MCF 10A (cell line): ENCODE measurements around the gene FSD1L. TPM values are rescaled to one million over a fixed set of nuclear protein-coding genes. Genes with fewer than 3 reads are reported as not detected.

Experiments used
- BruUV-seq: library from RNA; stranded (reverse); fragments of 400-500 nt; replicated peaks from 2 replicates; lab custom pipeline; 2021; lab: Mats Ljungman, UMichigan
- CTCF ChIA-PET: fragments of 300-600 bp; sonication (Branson Sonifier 250); formaldehyde crosslinking; extraction: SDS; loops from one replicate; lab custom pipeline; 2021; ENCODE audit warnings: antibody characterized with exemption, inconsistent platforms; lab: Yijun Ruan, JAX
- POLR2A ChIA-PET: fragments of 300-600, 350-650 bp; sonication (Branson Sonifier 250); formaldehyde crosslinking; extraction: SDS; loops from one replicate; lab custom pipeline; 2020; ENCODE audit warnings: antibody characterized with exemption, inconsistent platforms; lab: Yijun Ruan, JAX
- DNase-seq: peaks from one replicate; pipeline ENCODE4 v3.0.0-alpha.2; 2018; ENCODE audit not compliant: unreplicated experiment
- H3K27ac Mint-ChIP-seq: one replicate; pipeline ENCODE4 v1.8.0; 2022; ENCODE audit warnings: mild to moderate bottlenecking, low read depth, mixed read lengths; ENCODE audit not compliant: unreplicated experiment
- H3K27me3 Mint-ChIP-seq: one replicate; pipeline ENCODE4 v1.8.0; 2022; ENCODE audit warnings: mixed read lengths; ENCODE audit not compliant: insufficient read depth, unreplicated experiment
- H3K36me3 Mint-ChIP-seq: one replicate; pipeline ENCODE4 v1.8.0; 2022; ENCODE audit warnings: mild to moderate bottlenecking, moderate library complexity, mixed read lengths; ENCODE audit not compliant: insufficient read depth, unreplicated experiment
- H3K4me1 Mint-ChIP-seq: one replicate; pipeline ENCODE4 v1.8.0; 2022; ENCODE audit warnings: mixed read lengths; ENCODE audit not compliant: insufficient read depth, unreplicated experiment
- H3K4me3 Mint-ChIP-seq: one replicate; pipeline ENCODE4 v1.8.0; 2022; ENCODE audit warnings: mild to moderate bottlenecking, moderate library complexity, mixed read lengths; ENCODE audit not compliant: unreplicated experiment
- H3K9me3 Mint-ChIP-seq: one replicate; pipeline ENCODE4 v1.8.0; 2022; ENCODE audit warnings: mixed read lengths; ENCODE audit not compliant: unreplicated experiment
- CTCF ChIP-seq: fragments of 200-600 bp; IDR thresholded peaks from one replicate; pipeline ENCODE4 v1.8.0; 2022; ENCODE audit warnings: antibody characterized with exemption, mild to moderate bottlenecking; ENCODE audit not compliant: unreplicated experiment
- intact Hi-C: fragments of 100-400 bp; cut with micrococcal nuclease; formaldehyde crosslinking; loops from 2 replicates; pipeline ENCODE4 v1.14.1; 2022
- total RNA-seq: library from RNA; stranded (reverse); gene quantifications from 2 replicates; pipeline ENCODE4 v1.2.3, GENCODE V29; 2022

FSD1L gene
- total RNA-seq, 1 experiment from 2014 or later, result 7.2 TPM

DNA sequence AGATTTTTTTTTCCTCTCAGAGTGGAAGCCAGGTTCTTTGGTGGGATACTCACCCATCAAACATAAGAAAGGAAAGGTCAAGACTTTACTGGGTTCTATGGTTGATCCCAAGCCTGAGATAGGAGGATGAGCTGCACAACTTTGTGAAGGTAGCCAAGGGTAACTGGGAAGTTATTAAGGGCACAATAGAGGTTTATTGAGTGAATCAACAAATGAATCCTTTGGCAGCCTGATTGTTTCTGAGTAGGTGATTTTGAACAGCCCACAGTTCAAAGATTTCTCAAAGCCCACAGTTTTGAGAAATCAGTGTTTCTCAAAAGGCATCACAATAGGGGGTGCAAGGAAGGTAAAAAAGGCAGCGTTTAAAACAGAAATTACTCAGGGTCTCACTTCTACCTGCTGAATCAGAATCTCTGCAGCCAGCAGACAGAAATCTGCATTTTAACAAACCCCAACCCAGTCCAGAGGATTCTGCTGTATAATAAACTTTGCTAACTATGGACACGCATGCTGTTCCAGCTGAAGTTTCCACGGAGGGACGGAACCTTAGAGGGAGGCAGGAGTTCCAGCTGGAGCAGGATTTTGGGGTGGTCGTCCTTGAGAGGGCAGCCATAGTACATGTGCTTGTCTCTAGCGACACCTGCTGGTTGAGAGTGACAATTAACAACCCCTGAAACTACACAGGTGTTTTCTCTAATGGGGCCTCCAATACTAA, 32.7 kb upstream of the FSD1L start:
- CTCF ChIA-PET, result interaction anchor here (0.5 to 13.3 kb wide), 47 partner anchors 10 to 636 kb away, joined by 3 to 197 read pairs (median 4); partner anchors contain the start of gene SLC44A1
- H3K27me3 Mint-ChIP-seq, result no peaks in the 10 kb centered on the region
- peaks cover 6% of the 10 kb centered on the region for H3K4me1 Mint-ChIP-seq

GRCh38 chr9:105415662-105415980, 32.2 kb upstream of the FSD1L start:
- Mint-ChIP-seq H3K4me1 (peaks cover 6% of the 10 kb centered on the region), H3K36me3 (no peaks in the 10 kb centered on the region), H3K4me3 (no peak overlapping the region), H3K27me3 (no peaks in the 10 kb centered on the region), H3K27ac (no peak overlapping the region), H3K9me3 (no peaks in the 10 kb centered on the region)
- intact Hi-C loops, result loop anchor here (1.0 to 2.0 kb wide), 7 partner anchors 171 to 634 kb away; partner anchors contain the start of gene SLC44A1
- POLR2A ChIA-PET, result interaction anchor here (0.5 kb wide), 1 partner anchor 536 kb away, joined by 3 read pairs; no protein-coding TSS in a partner anchor
- TF ChIP-seq CTCF, result no peak
- BruUV-seq, result no TSS peak
- DNase-seq, result no peak
- CTCF ChIA-PET, result interaction anchor here (0.5 to 13.3 kb wide), 45 partner anchors 10 to 637 kb away, joined by 3 to 197 read pairs (median 4); partner anchors contain the start of gene SLC44A1

More for the DNA sequence above, 32.7 kb upstream of the FSD1L start:
- peak; percentile 91 for TF ChIP-seq CTCF
- BruUV-seq, result no TSS peak
- POLR2A ChIA-PET, result interaction anchor here (0.5 to 0.7 kb wide), 3 partner anchors 168 to 616 kb away, joined by 3 read pairs; no protein-coding TSS in a partner anchor
- intact Hi-C loops, result loop anchor here (1.0 to 2.0 kb wide), 7 partner anchors 171 to 634 kb away; partner anchors contain the start of gene SLC44A1
- Mint-ChIP-seq H3K36me3 (no peaks in the 10 kb centered on the region), H3K27ac (no peak overlapping the region), H3K9me3 (no peaks in the 10 kb centered on the region), H3K4me3 (no peak overlapping the region)
- peak; percentile 73 for DNase-seq

DNA sequence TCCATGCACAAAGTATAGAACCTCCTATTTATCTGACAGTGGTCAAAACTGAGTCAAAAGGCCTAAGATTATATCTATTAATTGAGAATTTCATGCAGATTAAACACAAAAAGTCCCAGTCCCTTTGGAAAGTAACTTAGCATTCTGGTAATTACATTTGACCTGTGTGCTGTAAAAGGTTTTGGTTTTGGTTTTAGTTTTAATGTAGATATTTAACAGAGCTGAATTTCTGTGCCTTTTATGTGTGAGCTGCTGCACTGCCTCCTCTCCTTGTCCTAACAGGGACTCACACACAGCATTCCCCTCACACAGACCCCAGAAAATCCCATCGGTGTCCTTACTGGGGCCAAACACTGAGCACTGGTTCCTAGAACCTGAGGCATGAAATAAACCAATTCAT, 31.0 kb upstream of the FSD1L start:
- Mint-ChIP-seq H3K36me3 (no peaks in the 10 kb centered on the region), H3K4me1 (peaks cover 6% of the 10 kb centered on the region), H3K4me3 (no peak overlapping the region), H3K9me3 (no peaks in the 10 kb centered on the region), H3K27me3 (no peaks in the 10 kb centered on the region), H3K27ac (no peak overlapping the region)
- ChIA-PET POLR2A (no interaction called here), CTCF (interaction anchor here (1.2 to 13.3 kb wide), 6 partner anchors 162 to 637 kb away, joined by 3 to 197 read pairs (median 12); partner anchors contain the start of gene SLC44A1)
- BruUV-seq, result no TSS peak
- intact Hi-C loops, result no loop called here
- TF ChIP-seq CTCF, result no peak
- DNase-seq, result no peak
